Skeletal muscle satellite cell (primary cell): ENCODE results near the gene FHIT.

ENCODE experiments used
- H3K27me3 ChIP-seq: 2 replicates; pipeline ENCODE4 v1.7.0; 2013; ENCODE audit warnings: low read length; ENCODE audit not compliant: control insufficient read depth, insufficient read depth
- H3K36me3 ChIP-seq: 2 replicates; pipeline ENCODE4 v1.7.0; 2013; ENCODE audit warnings: mild to moderate bottlenecking, control low read depth, low read length; ENCODE audit not compliant: insufficient read depth
- H3K4me1 ChIP-seq: 2 replicates; pipeline ENCODE4 v1.7.0; 2013; ENCODE audit warnings: low read length; ENCODE audit not compliant: control insufficient read depth, insufficient read depth
- H3K4me2 ChIP-seq: 2 replicates; pipeline ENCODE4 v1.7.0; 2013; ENCODE audit warnings: mild to moderate bottlenecking, low read length
- H3K4me3 ChIP-seq: 2 replicates; pipeline ENCODE4 v1.7.0; 2013; ENCODE audit warnings: low read length
- H3K9ac ChIP-seq: 2 replicates; pipeline ENCODE4 v1.7.0; 2013; ENCODE audit warnings: mild to moderate bottlenecking, low read depth, low read length, moderate library complexity
- H3K9me3 ChIP-seq: replicated peaks from 2 replicates; pipeline ENCODE4 v1.7.0; 2013; ENCODE audit warnings: mild to moderate bottlenecking, control low read depth, low read length

FHIT gene

GRCh38 chr3:61257148-61257547 lies 5.9 kb upstream of the FHIT start:
- no peak overlapping the region for H3K4me2 ChIP-seq
- no peaks in the 10 kb centered on the region for H3K27me3 ChIP-seq
- no peak overlapping the region for H3K9ac ChIP-seq
- H3K36me3 ChIP-seq: no peaks in the 10 kb centered on the region
- H3K4me1 ChIP-seq: peaks cover 10% of the 10 kb centered on the region
- no peaks in the 10 kb centered on the region for H3K9me3 ChIP-seq
- H3K4me3 ChIP-seq: no peak overlapping the region

- Histone ChIP-seq H3K27me3 (no peaks in the 10 kb centered on the region), H3K4me2 (no peak overlapping the region), H3K9ac (no peak overlapping the region), H3K4me3 (no peak overlapping the region), H3K36me3 (no peaks in the 10 kb centered on the region), H3K9me3 (no peaks in the 10 kb centered on the region), H3K4me1 (peaks cover 17% of the 10 kb centered on the region)
These were observed 2.5 kb upstream of the FHIT start for GRCh38 chr3:61253756-61254155.

GRCh38 chr3:61252836-61253235 lies 1.6 kb upstream of the FHIT start:
- no peak overlapping the region for H3K9ac ChIP-seq
- H3K4me1 ChIP-seq: peaks cover 17% of the 10 kb centered on the region
- no peaks in the 10 kb centered on the region for H3K27me3 ChIP-seq
- no peak overlapping the region for H3K4me3 ChIP-seq
- H3K4me2 ChIP-seq: no peak overlapping the region
- no peaks in the 10 kb centered on the region for H3K9me3 ChIP-seq
- H3K36me3 ChIP-seq: no peaks in the 10 kb centered on the region

GRCh38 chr3:61250784-61251173 lies 473 bp downstream of the FHIT start:
- H3K27me3 ChIP-seq: no peaks in the 10 kb centered on the region
- H3K36me3 ChIP-seq: no peaks in the 10 kb centered on the region
- H3K4me3 ChIP-seq: peak overlapping the region; percentile 78
- peak overlapping the region; percentile 85 for H3K4me2 ChIP-seq
- peak overlapping the region; percentile 76 for H3K9ac ChIP-seq
- H3K4me1 ChIP-seq: peaks cover 17% of the 10 kb centered on the region
- no peaks in the 10 kb centered on the region for H3K9me3 ChIP-seq

- Histone ChIP-seq H3K36me3 (no peaks in the 10 kb centered on the region), H3K27me3 (no peaks in the 10 kb centered on the region), H3K9me3 (no peaks in the 10 kb centered on the region), H3K9ac (no peak overlapping the region), H3K4me3 (no peak overlapping the region), H3K4me1 (peaks cover 17% of the 10 kb centered on the region), H3K4me2 (no peak overlapping the region)
These were observed 2.8 kb downstream of the FHIT start for GRCh38 chr3:61248496-61248895.

- Histone ChIP-seq H3K9me3 (no peaks in the 10 kb centered on the region), H3K4me3 (no peak overlapping the region), H3K9ac (no peak overlapping the region), H3K4me1 (peaks cover 8% of the 10 kb centered on the region), H3K4me2 (no peak overlapping the region), H3K27me3 (no peaks in the 10 kb centered on the region), H3K36me3 (no peaks in the 10 kb centered on the region)
These were observed 4.1 kb downstream of the FHIT start for GRCh38 chr3:61247191-61247590.

GRCh38 chr3:61239871-61240270 lies 11.4 kb downstream of the FHIT start:
- Histone ChIP-seq H3K4me3 (no peak overlapping the region), H3K4me2 (no peak overlapping the region), H3K4me1 (no peaks in the 10 kb centered on the region), H3K27me3 (no peaks in the 10 kb centered on the region), H3K9me3 (no peaks in the 10 kb centered on the region), H3K36me3 (no peaks in the 10 kb centered on the region), H3K9ac (no peak overlapping the region)

GRCh38 chr3:61237858-61238257 lies 13.4 kb downstream of the FHIT start:
- Histone ChIP-seq H3K9ac (no peak overlapping the region), H3K4me2 (no peak overlapping the region), H3K4me1 (no peaks in the 10 kb centered on the region), H3K4me3 (no peak overlapping the region), H3K9me3 (no peaks in the 10 kb centered on the region), H3K27me3 (no peaks in the 10 kb centered on the region), H3K36me3 (no peaks in the 10 kb centered on the region)

- Histone ChIP-seq H3K9me3 (no peaks in the 10 kb centered on the region), H3K9ac (no peak overlapping the region), H3K36me3 (no peaks in the 10 kb centered on the region), H3K4me2 (no peak overlapping the region), H3K4me1 (no peaks in the 10 kb centered on the region), H3K4me3 (no peak overlapping the region), H3K27me3 (no peaks in the 10 kb centered on the region)
These were observed 14.7 kb downstream of the FHIT start for GRCh38 chr3:61236556-61236955.

- H3K4me2 ChIP-seq: no peak overlapping the region
- H3K27me3 ChIP-seq: no peaks in the 10 kb centered on the region
- no peak overlapping the region for H3K4me3 ChIP-seq
- no peaks in the 10 kb centered on the region for H3K9me3 ChIP-seq
- no peaks in the 10 kb centered on the region for H3K4me1 ChIP-seq
- no peaks in the 10 kb centered on the region for H3K36me3 ChIP-seq
- no peak overlapping the region for H3K9ac ChIP-seq
These were observed 17.5 kb downstream of the FHIT start for GRCh38 chr3:61233746-61234145.

GRCh38 chr3:61231693-61232092 lies 19.6 kb downstream of the FHIT start:
- no peaks in the 10 kb centered on the region for H3K36me3 ChIP-seq
- no peak overlapping the region for H3K4me2 ChIP-seq
- no peaks in the 10 kb centered on the region for H3K4me1 ChIP-seq
- no peak overlapping the region for H3K9ac ChIP-seq
- no peaks in the 10 kb centered on the region for H3K27me3 ChIP-seq
- H3K4me3 ChIP-seq: no peak overlapping the region
- H3K9me3 ChIP-seq: no peaks in the 10 kb centered on the region

GRCh38 chr3:61227799-61228198 lies 23.5 kb downstream of the FHIT start:
- Histone ChIP-seq H3K9me3 (no peaks in the 10 kb centered on the region), H3K27me3 (no peaks in the 10 kb centered on the region), H3K4me1 (no peaks in the 10 kb centered on the region), H3K4me2 (no peak overlapping the region), H3K4me3 (no peak overlapping the region), H3K9ac (no peak overlapping the region), H3K36me3 (no peaks in the 10 kb centered on the region)
